GM18499 (cell line): Measurements from ENCODE around the gene ZMYND11.
"Not testable (repeated sequence)": the region's sequence is repeated elsewhere in the genome, so short reads cannot be mapped to it uniquely, and the experiment has no call there.

Source experiments
- ATAC-seq: cut with Tn5 transposase; IDR thresholded peaks from one replicate; pipeline ENCODE4 v1.9.1; 2021; ENCODE audit warnings: moderate number of reproducible peaks; ENCODE audit not compliant: insufficient read depth, unreplicated experiment

The ZMYND11 gene

GRCh38 chr10:241451-241850 lies 106.2 kb downstream of the ZMYND11 start:
- no peak for ATAC-seq

DNA sequence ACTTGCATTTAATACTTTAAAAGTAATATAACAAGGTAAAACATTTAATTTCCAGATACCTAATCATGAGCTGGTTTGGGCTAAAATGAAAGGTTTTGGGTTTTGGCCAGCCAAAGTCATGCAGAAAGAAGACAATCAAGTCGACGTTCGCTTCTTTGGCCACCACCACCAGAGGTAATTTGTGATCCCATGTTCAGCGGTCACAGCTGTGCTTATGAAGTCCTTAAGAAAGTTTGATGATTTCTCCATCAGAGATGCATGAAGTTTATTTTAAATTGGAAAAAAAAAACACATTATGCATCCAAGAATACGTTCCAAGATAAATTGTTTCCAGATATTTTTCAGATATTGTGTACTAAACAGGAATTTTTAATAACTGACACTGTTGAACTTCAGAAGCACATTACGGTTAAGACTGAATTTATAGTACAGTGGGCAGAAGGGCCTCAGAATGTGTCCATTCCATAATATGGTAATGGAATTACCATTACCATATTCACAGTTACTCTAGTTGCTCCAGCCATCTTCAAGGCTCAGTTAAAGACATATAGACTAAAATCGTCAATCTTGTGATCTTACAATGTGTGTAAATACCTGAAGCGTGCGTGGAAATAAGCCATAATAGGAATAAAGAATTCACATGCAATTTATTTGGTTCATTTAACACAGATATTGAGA lies 106.8 kb downstream of the ZMYND11 start:
- no peak for ATAC-seq

GRCh38 chr10:244227-244626 lies 109.0 kb downstream of the ZMYND11 start:
- no peak for ATAC-seq

DNA sequence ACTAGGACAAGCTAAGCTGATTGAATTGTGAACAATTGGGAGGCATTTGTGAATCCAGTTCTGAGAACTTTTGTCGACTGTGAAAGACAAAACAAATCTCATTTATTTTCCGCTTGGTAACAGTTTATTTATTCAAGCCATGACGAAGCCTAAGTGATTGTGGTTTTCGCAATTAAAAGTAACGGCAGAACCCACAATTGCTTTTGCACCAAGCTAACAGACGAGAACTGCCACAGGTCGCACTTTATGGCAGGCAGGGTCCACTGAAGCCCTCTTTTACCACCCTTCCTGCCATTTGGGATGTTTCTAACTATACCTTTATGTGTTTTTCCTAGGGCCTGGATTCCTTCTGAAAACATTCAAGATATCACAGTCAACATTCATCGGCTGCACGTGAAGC lies 111.2 kb downstream of the ZMYND11 start:
- no peak for ATAC-seq

DNA sequence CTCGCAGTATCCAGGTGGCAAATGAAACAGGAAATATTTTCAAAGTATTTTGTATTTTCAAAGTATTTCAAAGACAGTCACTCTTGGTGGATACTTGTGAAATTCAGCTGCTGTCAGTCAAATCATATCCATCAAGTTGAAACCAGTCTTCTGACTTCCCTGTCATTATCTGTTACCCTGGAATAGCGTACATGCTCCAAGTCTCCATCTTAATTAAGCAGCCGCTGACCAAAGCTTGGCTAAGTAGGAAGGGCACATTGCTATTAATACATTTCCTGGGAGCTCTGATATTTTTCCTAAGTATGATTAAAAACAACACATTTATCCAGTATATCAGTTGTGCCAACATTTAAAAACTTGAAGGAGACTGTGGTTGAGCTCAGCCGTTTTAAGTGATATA lies 112.2 kb downstream of the ZMYND11 start:
- no peak for ATAC-seq

GRCh38 chr10:248307-248706 lies 113.1 kb downstream of the ZMYND11 start:
- ATAC-seq = no peak

DNA sequence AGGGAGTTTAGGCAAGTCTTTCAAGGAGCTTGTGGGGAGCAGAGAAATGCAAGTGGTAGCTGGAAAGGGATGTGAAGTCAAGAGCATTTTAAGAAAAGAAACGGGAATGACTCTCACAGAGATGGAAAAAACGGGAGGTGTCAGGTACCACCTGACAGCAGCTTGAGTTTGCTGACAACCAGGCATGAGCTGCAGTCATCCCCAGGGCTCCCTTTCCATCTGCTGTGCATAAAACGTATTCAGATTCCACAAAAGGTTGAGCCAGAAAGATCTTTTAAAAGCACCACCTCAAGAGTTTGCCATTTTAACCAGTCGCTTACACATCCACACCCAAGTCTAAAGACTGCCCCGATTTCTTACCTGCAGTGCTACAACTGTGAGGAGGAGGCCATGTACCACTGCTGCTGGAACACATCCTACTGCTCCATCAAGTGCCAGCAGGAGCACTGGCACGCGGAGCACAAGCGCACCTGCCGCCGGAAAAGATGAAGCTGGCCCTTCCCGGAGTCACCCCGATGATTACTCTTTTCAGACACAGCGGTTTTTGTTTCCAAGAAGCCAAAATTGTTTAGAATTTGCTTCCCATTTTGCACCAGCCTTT lies 116.8 kb downstream of the ZMYND11 start:
- ATAC-seq = no peak

DNA sequence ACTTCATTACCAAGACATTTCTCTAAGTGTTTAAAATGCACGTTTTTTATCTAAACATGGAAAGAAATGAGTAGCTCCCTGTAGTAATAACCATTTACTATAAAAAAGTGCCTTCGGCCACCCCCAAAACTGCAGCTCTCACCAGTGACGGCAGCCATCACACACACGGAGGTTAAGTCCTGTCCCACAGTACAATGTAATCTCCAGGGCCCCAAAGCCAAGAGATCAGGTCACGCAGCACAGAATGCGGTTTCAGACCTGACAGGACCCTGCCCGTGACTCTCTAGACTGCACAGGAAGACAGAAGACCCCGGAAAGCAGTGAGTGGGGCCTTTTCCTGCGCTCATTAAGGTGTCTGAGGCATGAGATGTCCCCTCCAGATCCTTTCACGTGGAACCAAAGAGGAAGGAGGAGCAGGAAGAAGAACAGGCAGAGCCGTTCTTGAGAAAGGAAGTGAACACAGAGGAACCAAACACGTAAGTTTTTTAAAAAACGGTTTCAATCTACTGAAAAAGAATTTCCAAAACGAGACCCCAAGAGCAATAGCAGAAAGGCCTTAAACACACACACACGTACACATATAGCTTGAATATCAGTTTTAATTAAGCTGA lies 125.7 kb downstream of the ZMYND11 start:
- ATAC-seq = no peak

DNA sequence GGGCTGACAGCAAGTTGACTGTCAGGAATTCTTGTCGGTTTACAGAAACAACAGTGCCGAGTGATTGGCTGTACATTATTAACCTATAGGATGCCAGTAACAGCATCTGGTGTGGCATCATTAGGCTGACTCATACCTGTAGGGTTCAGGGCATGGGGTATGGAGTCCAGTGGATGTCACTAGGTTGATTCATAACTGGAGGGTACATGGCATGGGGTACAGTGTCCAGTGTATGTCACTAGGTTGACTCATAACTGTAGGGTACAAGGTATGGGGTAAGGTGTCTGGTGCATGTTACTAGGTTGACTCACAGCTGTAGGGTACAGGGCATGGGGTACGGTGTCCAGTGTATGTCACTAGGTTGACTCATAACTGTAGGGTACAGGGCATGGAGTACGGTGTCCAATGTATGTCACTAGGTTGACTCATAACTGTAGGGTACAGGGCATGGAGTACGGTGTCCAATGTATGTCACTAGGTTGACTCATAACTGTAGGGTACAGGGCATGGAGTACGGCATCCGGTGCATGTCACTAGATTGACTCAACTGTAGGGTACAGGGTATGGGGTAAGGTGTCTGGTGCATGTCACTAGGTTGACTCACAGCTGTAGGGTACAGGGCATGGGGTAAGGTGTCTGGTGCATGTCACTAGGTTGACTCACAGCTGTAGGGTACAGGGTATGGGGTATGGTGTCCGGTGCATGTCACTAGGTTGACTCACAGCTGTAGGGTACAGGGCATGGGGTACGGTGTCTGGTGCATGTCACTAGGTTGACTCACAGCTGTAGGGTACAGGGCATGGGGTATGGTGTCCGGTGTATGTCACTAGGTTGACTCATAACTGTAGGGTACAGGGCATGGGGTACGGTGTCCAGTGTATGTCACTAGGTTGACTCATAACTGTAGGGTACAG lies 129.2 kb downstream of the ZMYND11 start:
- ATAC-seq = not testable (repeated sequence)

GRCh38 chr10:265074-265440 lies 129.8 kb downstream of the ZMYND11 start:
- not testable (repeated sequence) for ATAC-seq

DNA sequence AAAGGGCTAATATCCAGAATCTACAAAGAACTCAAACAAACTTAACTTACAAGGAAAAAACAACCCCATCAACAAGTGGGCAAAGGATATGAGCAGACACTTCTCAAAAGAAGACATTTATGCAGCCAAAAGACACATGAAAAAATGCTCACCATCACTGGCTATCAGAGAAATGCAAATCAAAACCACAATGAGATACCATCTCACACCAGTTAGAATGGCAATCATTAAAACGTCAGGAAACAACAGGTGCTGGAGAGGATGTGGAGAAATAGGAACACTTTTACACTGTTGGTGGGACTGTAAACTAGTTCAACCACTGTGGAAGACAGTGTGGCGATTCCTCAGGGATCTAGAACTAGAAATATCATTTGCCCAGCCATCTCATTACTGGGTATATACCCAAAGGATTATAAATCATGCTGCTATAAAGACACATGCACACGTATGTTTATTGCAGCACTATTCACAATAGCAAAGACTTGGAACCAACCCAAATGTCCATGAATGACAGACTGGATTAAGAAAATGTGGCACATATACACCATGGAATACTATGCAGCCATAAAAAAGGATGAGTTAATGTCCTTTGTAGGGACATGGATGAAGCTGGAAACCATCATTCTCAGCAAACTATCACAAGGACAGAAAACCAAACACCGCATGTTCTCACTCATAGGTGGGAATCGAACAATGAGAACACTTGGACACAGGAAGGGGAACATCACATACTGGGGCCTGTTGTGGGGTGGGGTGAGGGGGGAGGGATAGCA lies 130.7 kb downstream of the ZMYND11 start:
- ATAC-seq = not testable (repeated sequence)

DNA sequence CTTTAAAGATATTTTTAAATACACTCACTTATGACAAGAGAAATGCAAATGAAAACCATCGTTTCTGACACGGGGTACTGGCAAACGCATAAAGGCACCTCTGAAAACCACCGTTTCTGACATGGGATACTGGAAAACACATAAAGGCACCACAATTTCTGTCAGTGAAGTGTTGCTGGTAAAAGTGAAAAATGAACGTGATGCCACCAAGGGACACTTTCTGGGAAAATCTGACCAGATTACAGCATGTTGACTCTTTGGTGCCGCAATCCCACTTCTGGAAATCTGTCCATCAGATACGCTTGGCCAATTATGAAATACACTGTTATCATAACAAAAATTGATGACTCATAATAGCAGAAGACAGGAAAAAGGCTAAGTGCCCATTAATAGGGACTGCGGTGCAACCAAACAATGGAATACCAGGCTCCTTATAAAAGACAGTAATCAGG lies 131.7 kb downstream of the ZMYND11 start:
- no peak for ATAC-seq

DNA sequence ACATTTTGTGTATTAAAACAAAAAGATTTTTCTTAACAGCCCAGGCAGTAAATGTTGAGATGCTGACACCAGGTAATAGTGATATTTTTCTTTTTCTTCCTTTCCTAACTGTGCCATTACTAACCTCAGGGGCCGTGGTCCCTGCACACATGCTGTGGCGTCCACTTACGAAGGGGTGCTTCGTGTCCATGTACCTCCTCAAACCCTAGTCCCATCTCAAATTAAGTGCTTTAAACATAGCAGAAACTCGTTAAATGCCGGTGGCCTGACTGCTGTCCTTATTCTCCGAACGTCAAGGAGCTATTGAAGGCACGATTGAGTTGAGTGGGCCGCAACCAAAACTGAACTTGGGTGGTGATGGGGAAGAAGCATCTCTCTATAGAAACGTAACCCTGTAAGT lies 132.4 kb downstream of the ZMYND11 start:
- ATAC-seq = no peak

DNA sequence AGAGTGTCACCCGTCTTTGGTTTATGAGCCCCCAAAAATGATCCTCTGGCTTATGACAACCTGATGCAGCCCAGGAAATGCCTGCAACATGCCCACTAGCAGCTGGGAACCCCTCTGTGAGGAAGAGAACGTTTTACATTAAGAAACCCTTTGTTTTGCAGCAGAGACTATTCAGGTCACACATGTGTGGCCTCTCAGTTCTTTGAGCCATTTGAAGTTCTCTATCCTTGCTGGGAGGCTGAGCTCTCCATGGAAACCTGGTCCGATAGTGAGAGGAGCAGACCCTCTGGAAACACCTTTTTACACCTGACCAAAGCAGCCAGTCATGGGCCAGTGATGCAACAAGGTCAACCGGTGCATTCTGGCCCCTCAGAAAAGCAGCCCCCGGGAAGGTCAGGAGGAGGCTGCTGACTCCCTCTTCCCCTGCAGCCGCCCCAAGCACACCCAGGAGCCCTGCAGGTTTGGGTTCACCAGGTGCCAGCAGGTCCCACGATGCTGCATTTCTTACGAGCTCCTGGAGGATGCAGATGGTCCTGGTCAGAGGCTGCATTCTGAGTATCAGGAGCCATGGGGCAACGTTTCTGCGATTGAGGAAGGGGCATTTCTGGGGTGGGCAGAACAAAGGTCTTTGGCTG lies 134.3 kb downstream of the ZMYND11 start:
- no peak for ATAC-seq

DNA sequence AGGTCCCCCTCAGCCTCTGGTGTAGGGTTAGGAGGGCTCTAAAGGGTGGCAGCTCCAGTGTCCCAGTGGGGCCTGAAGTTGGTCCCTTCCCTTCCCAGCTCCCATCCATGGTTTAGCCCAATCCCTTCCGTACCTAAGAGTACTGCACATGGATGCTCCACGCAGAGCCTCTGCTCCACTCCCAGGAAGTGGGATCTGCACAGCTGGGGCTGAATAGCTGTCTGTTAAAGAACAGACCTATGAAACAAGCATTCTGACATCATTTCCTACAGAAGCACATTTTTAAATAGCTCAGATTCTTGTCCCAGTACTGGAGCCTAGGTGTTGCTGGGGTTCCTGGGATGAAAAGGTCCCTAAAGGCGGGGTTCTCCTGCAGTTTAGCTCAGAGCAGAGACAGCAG lies 135.9 kb downstream of the ZMYND11 start:
- ATAC-seq = no peak

DNA sequence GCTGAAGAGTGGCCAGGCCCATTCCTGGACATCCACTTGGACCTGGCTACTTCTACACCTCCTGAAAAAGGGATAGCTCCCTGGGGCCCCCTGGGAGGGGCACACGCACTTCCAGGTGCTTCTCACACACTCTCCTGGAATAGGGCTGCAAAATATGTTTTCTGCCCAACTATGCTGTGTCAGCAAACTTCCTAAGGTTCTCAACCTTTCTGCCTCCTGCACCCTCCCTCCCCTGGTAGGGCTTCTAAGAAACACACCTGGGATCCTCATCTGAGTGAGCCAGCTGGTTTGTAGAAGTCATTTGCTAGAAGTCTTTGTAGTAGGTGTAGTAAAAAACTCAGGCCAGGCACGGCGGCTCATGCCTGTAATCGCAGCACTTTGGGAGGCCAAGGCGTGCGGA lies 136.5 kb downstream of the ZMYND11 start:
- ATAC-seq = no peak

GRCh38 chr10:273088-273487 lies 137.8 kb downstream of the ZMYND11 start:
- ATAC-seq = no peak

- no peak for ATAC-seq
Observed at GRCh38 chr10:274866-275265, 139.6 kb downstream of the ZMYND11 start.

GRCh38 chr10:275680-276079 lies 140.4 kb downstream of the ZMYND11 start:
- ATAC-seq = no peak

DNA sequence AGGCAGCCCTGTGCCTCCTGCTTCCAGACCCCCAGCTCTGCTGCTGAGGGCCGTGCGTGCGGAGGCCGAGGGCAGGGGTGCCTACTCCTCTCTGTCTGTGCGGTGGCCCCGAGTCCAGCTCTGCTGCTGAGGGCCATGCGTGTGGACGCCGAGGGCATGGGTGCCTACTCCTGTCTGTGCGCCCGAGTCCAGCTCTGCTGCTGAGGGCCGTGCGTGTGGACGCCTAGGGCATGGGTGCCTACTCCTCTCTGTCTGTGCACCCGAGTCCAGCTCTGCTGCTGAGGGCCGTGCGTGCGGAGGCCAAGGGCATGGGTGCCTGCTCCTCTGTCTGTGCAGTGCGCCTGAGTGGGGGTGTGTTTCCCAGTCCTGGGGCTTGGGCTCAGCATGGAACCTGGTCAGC lies 142.7 kb downstream of the ZMYND11 start:
- ATAC-seq = no peak
